H1 (cell line): ENCODE measurements around the gene CMTR1.

ENCODE experiments used
- POLR2A ChIP-seq, 2 experiments: IDR thresholded peaks; 1 replicate in 1 of 2; 2 replicates in 1 of 2; pipeline ENCODE4 v1.6.1; 2011; ENCODE audit warnings: low read depth in 2 of 2, low read length in 2 of 2, mild to moderate bottlenecking in 2 of 2; ENCODE audit errors: control extremely low read depth in 1 of 2
- TF ChIP-seq, protein P1 (sequence below), 3 experiments: IDR thresholded peaks; 1 replicate in 2 of 3; 2 replicates in 1 of 3; pipeline versions ENCODE4 v1.5.1 to v1.6.1; 2011; ENCODE audit warnings: low read length in 3 of 3, mild to moderate bottlenecking in 3 of 3, inconsistent platforms in 2 of 3, low read depth in 1 of 3, moderate library complexity in 1 of 3; ENCODE audit not compliant: insufficient read depth in 1 of 3; ENCODE audit errors: control extremely low read depth in 1 of 3

GRCh38 chr6:37418722-37419121, 14.3 kb upstream of the CMTR1 start:
- TF ChIP-seq, protein P1, sequence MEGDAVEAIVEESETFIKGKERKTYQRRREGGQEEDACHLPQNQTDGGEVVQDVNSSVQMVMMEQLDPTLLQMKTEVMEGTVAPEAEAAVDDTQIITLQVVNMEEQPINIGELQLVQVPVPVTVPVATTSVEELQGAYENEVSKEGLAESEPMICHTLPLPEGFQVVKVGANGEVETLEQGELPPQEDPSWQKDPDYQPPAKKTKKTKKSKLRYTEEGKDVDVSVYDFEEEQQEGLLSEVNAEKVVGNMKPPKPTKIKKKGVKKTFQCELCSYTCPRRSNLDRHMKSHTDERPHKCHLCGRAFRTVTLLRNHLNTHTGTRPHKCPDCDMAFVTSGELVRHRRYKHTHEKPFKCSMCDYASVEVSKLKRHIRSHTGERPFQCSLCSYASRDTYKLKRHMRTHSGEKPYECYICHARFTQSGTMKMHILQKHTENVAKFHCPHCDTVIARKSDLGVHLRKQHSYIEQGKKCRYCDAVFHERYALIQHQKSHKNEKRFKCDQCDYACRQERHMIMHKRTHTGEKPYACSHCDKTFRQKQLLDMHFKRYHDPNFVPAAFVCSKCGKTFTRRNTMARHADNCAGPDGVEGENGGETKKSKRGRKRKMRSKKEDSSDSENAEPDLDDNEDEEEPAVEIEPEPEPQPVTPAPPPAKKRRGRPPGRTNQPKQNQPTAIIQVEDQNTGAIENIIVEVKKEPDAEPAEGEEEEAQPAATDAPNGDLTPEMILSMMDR (IDR thresholded peaks at IDR 0.05; ENCODE audit: control extremely low read depth in 1 of 3, insufficient read depth in 1 of 3, low read depth in 1 of 3, low read length in 3 of 3) = no peak
- TF ChIP-seq POLR2A (IDR thresholded peaks at IDR 0.05; ENCODE audit: control extremely low read depth in 1 of 2, low read depth in 2 of 2, low read length in 2 of 2) = no peak
